GM18868 (cell line): ENCODE measurements around the gene PGAM2.

Experiments used
- ATAC-seq: cut with Tn5 transposase; IDR thresholded peaks from one replicate; pipeline ENCODE4 v1.9.1; 2021; ENCODE audit warnings: mild to moderate bottlenecking, moderate library complexity; ENCODE audit not compliant: unreplicated experiment

PGAM2 gene

GRCh38 chr7:44086627-44087026 lies 21.3 kb upstream of the PGAM2 start:
- ATAC-seq: no peak

- no peak for ATAC-seq
Observed at GRCh38 chr7:44085546-44085945, 20.2 kb upstream of the PGAM2 start.

DNA sequence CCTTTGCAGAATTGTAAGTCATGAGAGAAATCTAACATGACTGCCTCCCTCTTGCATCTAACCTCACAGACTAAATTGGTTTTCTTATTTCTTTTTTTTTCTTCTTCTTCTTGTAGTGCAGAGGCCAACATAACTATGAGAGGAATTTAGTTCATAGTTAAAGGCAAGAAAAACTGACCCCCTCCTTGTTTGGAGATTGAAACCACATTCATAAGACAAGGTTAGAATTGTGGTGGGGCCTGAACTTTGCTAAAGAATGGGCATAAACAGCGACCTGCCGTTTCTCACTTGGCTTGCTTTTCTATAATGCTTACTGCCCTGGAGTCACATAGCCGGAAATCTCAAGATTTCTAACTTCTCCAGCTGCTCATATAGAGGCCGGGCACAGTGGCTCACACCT lies 19.3 kb upstream of the PGAM2 start:
- ATAC-seq: no peak

DNA sequence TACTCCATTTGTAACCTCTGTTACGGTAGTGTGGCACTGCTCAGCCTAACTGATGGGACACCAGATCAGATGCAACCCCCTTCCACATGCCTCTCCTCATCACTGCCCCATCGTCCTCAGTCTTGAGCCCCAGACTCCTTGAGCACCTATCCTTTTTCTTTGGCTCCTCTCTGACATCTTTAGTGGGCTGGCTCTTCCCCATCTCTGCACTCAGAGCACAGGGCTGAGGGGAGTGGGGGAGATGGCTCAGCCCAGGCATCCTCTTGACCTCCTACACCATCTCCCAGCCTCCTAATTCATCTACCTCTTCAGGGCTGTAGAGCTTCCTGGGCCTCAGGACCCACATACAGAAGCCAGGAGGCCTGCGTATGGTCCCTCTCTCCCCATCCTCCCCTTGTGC lies 18.4 kb upstream of the PGAM2 start:
- ATAC-seq: no peak

DNA sequence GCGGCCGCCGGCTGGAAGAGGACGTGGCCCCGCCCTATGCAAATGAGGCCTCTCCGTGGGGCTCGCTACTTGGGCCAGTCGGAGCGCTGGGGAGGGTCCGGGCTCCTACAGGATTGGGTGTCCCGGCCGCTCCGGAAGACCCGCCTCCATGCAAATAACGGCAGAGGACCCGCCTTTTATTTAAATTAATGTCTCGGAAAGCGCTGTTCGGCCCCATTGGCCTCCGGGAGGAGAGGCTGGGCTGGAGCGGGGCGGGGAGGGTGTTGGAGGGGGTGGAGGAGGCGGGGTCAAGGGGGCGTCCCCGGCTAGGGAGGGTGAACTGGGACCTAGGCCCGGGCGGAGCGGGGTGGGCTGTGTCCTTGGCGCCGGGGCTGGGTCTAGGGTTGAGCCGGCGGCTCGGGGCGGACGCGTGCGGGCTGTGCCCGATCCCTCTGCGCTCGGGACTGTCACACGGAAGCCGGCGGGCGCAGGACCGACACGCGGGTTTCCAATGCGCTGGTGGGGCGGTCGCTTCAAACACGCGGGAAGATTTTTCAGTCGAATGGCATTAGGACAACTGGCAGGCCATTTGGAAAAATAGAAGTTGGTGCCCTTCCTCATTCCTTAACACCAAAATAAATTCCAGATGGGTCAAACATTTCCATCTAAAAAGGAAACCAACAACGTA lies 17.3 kb upstream of the PGAM2 start:
- peak; percentile 94 for ATAC-seq

GRCh38 chr7:44081266-44081748 lies 15.9 kb upstream of the PGAM2 start:
- no peak for ATAC-seq

GRCh38 chr7:44080686-44081265 lies 15.4 kb upstream of the PGAM2 start:
- ATAC-seq: no peak

GRCh38 chr7:44080118-44080517 lies 14.8 kb upstream of the PGAM2 start:
- ATAC-seq: no peak

DNA sequence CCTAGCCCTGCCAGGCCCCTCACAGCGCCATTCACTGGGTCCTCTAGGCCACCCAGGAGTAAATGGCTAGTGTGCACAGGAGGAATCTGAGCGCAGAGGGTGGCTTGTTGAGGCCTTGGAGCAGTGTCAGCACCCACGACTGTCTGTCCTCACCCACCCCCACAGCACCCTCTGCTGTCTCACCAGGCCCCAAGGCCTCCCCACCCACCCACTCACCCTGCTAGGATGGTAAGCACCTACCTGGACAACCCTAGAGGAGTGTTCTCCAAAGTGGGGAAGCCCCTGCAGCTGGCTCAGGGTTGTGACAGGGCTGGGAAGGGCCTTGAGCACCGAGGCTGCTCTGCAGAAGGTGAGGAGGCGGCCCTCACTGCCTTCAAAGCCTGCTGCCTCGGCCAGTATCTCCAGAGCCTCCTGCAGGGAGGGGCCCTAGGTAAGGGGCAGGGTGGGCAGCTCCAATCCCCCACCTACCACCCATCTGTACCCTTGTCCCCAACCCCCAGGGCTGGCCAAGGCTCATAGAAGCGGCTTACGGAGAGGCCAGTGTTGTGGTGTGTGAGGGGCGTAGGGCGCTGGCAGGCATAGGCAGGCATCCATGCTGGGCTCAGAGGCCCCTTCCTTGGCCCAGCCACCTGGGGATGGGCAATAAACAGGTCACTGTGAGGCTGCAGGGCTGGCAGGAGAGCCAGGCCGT lies 14.1 kb upstream of the PGAM2 start:
- ATAC-seq: no peak

DNA sequence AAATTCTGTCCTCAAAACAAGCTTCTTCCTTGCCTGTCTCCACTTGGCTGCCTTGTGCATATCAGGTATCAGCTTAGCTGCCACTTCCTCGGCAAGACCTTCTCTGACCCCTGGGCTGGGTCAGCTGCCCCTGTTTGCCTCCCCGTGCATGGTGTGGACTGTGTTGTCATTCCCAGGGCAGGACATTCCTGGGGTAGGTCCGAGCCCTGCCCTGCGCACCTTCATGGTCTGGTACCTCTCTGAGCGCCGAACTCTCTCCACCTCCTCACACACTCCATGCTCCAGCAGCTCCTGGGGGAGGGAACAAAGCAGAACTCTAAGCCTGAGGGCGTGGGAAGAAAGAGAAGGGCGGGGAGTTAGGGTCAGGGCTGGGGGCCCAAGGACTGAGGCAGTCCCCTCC lies 13.2 kb upstream of the PGAM2 start:
- ATAC-seq: no peak

DNA sequence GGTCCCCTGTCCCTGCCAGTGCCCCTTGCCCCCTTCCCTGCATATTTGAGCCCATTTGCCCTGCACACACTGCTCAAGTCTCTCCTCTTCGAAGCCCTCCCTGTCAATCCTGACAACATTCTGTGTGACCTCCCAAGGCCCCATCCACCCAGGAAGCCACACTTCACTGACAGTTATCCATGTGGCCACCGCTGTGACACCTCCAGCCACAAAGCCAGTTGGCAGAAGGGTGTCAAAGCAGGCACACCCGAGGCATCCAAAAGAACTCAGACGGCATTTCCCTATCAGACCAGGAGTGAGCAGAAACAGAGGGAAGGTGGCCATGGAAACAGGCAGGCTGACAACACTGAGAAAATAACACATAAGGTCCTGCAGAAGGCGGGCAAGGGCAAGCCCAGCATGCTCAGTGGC lies 12.3 kb upstream of the PGAM2 start:
- no peak for ATAC-seq

- no peak for ATAC-seq
Observed at GRCh38 chr7:44077061-44077460, 11.7 kb upstream of the PGAM2 start.

GRCh38 chr7:44076101-44076895 lies 10.9 kb upstream of the PGAM2 start:
- ATAC-seq: no peak

GRCh38 chr7:44075296-44076075 lies 10.1 kb upstream of the PGAM2 start:
- no peak for ATAC-seq

DNA sequence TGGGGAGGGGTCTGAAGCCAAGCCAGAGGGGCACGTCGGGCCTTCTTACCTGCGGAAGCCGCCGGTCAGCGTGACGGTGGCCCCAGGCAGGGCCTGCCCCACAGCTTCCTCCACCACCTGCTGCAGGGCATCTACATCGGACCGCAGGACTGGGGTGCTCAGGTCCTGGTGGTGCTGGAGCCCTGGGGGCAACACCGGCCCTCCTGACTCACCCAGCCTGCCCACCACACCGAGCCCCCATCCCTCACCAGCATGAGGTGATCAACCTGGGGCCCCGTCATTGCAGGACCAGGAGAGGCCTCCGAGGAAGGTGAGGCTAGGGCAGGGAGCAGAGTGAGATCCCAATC lies 9.0 kb upstream of the PGAM2 start:
- peak; percentile 5 for ATAC-seq

- ATAC-seq: peak; percentile 62
Observed at GRCh38 chr7:44073664-44074348, 8.4 kb upstream of the PGAM2 start.

GRCh38 chr7:44072364-44073231 lies 7.2 kb upstream of the PGAM2 start:
- ATAC-seq: no peak

- no peak for ATAC-seq
Observed at GRCh38 chr7:44071726-44072363, 6.5 kb upstream of the PGAM2 start.

DNA sequence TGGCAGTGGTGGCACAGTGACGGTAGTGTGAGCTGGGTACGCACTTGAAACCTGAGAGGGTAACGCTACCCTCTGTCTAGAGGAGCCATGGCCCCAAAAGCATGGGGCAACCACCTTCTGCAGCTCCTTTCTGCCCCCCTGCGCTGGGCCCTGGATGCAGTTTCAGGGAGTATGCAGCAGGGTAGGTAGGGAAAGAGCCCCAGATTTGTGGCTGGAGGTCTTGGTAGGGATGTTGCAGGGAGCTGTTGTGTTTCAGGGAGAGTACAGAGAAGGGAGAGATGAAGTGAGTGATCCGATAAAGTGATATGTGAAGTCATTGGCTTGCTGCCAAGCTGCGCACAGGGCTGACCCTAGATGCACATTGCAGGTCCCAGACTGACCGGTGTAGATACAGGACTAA lies 2.7 kb upstream of the PGAM2 start:
- no peak for ATAC-seq
